RWPE2 (cell line): ENCODE data around the gene SLC1A7.

Experiments used
- ATAC-seq: fragments of 200-7000 bp; cut with Tn5 transposase; 3 replicates; pipeline ENCODE4 v1.9.1; 2021; ENCODE audit warnings: low read depth
- DNase-seq: peaks from one replicate; pipeline ENCODE4 v3.0.0-alpha.2; 2020; ENCODE audit warnings: low spot score
- H3K27ac ChIP-seq: fragments of 450-650 bp; 2 replicates; pipeline ENCODE4 v1.5.1; 2017; ENCODE audit warnings: mild to moderate bottlenecking; ENCODE audit not compliant: poor library complexity, severe bottlenecking
- H3K27me3 ChIP-seq: fragments of 250-450 bp; sonication (Bioruptor Pico); 2 replicates; pipeline ENCODE4 v1.5.1; 2021; ENCODE audit warnings: mild to moderate bottlenecking, moderate library complexity; ENCODE audit not compliant: insufficient read depth, poor library complexity, severe bottlenecking
- H3K36me3 ChIP-seq: fragments of 250-450 bp; sonication (Bioruptor Pico); 2 replicates; pipeline ENCODE4 v1.5.1; 2020; ENCODE audit warnings: low read depth, mild to moderate bottlenecking, moderate library complexity
- H3K4me1 ChIP-seq: fragments of 250-450 bp; sonication (Bioruptor Pico); 2 replicates; pipeline ENCODE4 v1.5.1; 2021; ENCODE audit warnings: mild to moderate bottlenecking, moderate library complexity; ENCODE audit not compliant: insufficient read depth, poor library complexity, severe bottlenecking
- H3K4me3 ChIP-seq: fragments of 250-450 bp; sonication (Bioruptor Pico); 2 replicates; pipeline ENCODE4 v1.5.1; 2021; ENCODE audit warnings: mild to moderate bottlenecking, moderate library complexity; ENCODE audit not compliant: severe bottlenecking
- H3K9me3 ChIP-seq: fragments of 250-450 bp; sonication (Bioruptor Pico); 2 replicates; pipeline ENCODE4 v1.5.1; 2021; ENCODE audit warnings: mild to moderate bottlenecking, moderate library complexity; ENCODE audit not compliant: severe bottlenecking
- TF ChIP-seq, protein P1 (sequence below): fragments of 450-650 bp; IDR thresholded peaks from one replicate; pipeline ENCODE4 v1.5.1; 2017; ENCODE audit warnings: mild to moderate bottlenecking, moderate library complexity; ENCODE audit not compliant: poor library complexity, severe bottlenecking

SLC1A7 gene

DNA sequence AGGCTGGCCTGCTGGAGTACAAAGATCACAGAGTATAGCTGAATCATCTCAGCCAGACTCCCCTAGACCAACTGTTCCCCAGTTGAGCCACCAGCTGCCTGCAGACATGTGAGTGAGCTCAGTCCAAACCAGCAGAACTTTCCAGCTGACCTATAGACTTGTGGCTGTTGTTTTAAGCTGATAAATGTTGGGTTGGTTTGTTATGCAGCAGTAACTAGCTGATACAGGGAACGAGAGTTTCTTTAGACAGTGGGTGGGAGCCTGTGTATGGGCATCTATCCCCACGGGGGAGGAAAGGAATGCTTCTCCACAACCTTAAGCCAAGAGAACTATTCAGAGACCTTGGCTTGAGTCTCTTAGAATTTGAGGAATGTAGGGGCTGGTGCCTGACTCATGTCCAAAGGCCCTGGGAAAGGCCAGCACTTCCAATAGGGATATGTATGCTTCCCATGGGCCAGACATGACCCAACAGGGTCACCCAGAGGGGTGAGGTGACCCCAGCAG lies 30.1 kb downstream of the SLC1A7 start:
- H3K27ac ChIP-seq: no peak overlapping the region
- DNase-seq (no peak), ATAC-seq (peak; percentile 40; the same call in 2 of the 3 replicates)
- peaks cover 6% of the 10 kb centered on the region for H3K4me1 ChIP-seq
- H3K27me3 ChIP-seq: no peaks in the 10 kb centered on the region
- H3K9me3 ChIP-seq: no peaks in the 10 kb centered on the region
- TF ChIP-seq, protein P1, sequence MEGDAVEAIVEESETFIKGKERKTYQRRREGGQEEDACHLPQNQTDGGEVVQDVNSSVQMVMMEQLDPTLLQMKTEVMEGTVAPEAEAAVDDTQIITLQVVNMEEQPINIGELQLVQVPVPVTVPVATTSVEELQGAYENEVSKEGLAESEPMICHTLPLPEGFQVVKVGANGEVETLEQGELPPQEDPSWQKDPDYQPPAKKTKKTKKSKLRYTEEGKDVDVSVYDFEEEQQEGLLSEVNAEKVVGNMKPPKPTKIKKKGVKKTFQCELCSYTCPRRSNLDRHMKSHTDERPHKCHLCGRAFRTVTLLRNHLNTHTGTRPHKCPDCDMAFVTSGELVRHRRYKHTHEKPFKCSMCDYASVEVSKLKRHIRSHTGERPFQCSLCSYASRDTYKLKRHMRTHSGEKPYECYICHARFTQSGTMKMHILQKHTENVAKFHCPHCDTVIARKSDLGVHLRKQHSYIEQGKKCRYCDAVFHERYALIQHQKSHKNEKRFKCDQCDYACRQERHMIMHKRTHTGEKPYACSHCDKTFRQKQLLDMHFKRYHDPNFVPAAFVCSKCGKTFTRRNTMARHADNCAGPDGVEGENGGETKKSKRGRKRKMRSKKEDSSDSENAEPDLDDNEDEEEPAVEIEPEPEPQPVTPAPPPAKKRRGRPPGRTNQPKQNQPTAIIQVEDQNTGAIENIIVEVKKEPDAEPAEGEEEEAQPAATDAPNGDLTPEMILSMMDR: no peak
- no peaks in the 10 kb centered on the region for H3K36me3 ChIP-seq
- H3K4me3 ChIP-seq: no peak overlapping the region

DNA sequence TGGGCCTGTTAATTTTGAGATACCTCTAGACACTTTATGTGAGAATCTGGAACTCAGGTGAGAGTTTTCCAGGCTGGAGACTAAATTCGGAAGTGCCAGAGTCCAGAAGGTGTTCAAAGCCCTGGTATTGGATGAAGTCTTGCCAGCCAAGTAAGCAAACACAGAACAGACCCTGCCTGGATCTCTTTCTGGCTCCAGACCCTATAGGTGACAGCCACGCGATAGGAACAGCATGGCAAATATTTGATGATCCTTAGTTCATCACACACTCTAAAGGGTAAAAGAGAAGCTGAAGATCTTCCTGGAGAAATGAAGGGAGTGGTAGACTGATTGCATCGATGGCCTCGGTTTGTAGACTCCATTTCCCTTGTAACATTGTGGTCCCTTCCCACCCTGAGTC lies 30.7 kb downstream of the SLC1A7 start:
- TF ChIP-seq, protein P1: no peak
- Histone ChIP-seq H3K27ac (no peak overlapping the region), H3K4me1 (peaks cover 6% of the 10 kb centered on the region), H3K9me3 (no peaks in the 10 kb centered on the region), H3K4me3 (no peak overlapping the region), H3K27me3 (no peaks in the 10 kb centered on the region), H3K36me3 (no peaks in the 10 kb centered on the region)
- ATAC-seq: no peak
- DNase-seq: no peak

DNA sequence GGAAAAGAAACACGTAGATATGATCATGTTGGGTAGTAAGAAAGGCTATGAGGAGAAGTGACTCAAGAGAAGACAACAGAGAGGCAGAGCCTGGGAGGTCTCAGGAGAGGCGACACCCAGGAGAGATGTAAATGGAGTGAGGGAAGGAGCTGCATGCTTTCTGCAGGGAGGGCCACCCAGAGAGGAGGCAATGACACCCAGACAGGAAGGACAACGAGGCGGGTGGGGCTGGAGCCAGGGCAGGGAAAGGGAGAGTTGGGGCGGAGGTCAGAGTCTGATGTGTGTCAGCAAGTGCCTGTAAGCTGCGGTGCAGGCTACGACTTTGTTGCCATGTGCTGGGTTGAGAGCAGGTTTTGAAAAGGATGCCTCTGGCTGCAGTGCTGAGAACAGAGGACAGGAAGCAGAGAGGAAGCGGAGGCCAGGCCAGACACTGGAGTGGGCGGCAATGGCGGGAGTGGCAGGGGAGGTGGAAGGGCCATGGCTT lies 31.3 kb downstream of the SLC1A7 start:
- ATAC-seq: no peak
- Histone ChIP-seq H3K4me1 (peaks cover 6% of the 10 kb centered on the region), H3K27me3 (no peaks in the 10 kb centered on the region), H3K27ac (no peak overlapping the region), H3K36me3 (no peaks in the 10 kb centered on the region), H3K9me3 (no peaks in the 10 kb centered on the region), H3K4me3 (no peak overlapping the region)
- DNase-seq: no peak
- TF ChIP-seq, protein P1: no peak

DNA sequence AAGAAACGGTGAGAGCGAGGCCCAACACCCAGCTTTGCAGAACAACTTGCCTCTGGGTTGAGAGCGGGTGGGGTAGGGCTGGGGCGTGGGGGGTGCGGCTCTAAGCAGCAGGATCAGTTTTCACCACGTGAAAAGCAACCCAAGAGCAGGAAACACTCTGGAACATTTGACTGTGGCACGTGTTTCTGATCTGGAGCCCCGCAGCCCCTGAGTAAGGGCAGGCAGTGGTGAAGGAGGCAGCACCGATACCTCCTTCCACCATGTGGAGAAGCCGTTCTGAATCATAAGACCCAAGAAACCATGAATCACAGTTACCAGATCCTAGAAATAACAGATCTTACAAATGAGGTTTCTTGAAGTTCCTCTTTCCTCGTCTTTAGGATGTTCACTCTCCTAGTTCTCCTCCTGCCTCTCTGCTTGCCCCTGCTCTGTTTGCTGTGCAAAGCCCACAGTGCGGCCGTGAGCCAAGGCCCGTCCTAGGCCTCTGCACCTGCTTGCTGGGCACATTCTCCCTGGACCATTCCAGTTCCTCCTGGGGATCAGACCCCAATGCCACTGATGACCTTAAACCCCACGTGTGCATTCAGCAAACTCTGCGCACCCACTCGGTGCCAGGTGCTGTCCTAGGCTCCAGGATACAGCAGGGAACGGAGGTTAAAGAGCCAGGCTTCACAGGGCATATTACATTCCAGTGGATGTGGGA lies 31.9 kb downstream of the SLC1A7 start:
- Histone ChIP-seq H3K27ac (no peak overlapping the region), H3K9me3 (no peaks in the 10 kb centered on the region), H3K4me1 (peaks cover 6% of the 10 kb centered on the region), H3K4me3 (no peak overlapping the region), H3K27me3 (no peaks in the 10 kb centered on the region), H3K36me3 (no peaks in the 10 kb centered on the region)
- no peak for DNase-seq
- no peak for ATAC-seq
- TF ChIP-seq, protein P1: no peak
